DMS 273 (cell line): ENCODE data around the gene VGF.
"Not testable (repeated sequence)": the region's sequence is repeated elsewhere in the genome, so short reads cannot be mapped to it uniquely, and the experiment has no call there.

Experiments used
- DNase-seq: peaks from one replicate; lab custom pipeline; 2025; ENCODE audit not compliant: unreplicated experiment; lab: John Stamatoyannopoulos, UW

Gene VGF

GRCh38 chr7:101165075-101165957, at the start of gene VGF:
Gene VGF, minus strand, starts transcription at chr7:101165569. Its CDS starts 726 bp downstream, at chr7:101164843.
- peak; percentile 99 for DNase-seq

GRCh38 chr7:101212014-101212413, 46.6 kb upstream of the VGF start:
- no peak for DNase-seq

- no peak for DNase-seq
These were observed 46.1 kb upstream of the VGF start for GRCh38 chr7:101211501-101211900.

GRCh38 chr7:101210143-101210542, 44.8 kb upstream of the VGF start:
- no peak for DNase-seq

GRCh38 chr7:101208794-101209193, 43.4 kb upstream of the VGF start:
- DNase-seq: no peak

- no peak for DNase-seq
These were observed 42.1 kb upstream of the VGF start for GRCh38 chr7:101207459-101207858.

GRCh38 chr7:101206665-101207042, 41.3 kb upstream of the VGF start:
- DNase-seq: no peak

- DNase-seq: no peak
These were observed 40.7 kb upstream of the VGF start for GRCh38 chr7:101205901-101206664.

GRCh38 chr7:101203740-101204738, 38.7 kb upstream of the VGF start:
- DNase-seq: not testable (repeated sequence)

- no peak for DNase-seq
These were observed 37.2 kb upstream of the VGF start for GRCh38 chr7:101202603-101202918.

- DNase-seq: peak; percentile 39
These were observed 36.6 kb upstream of the VGF start for GRCh38 chr7:101201695-101202602.

GRCh38 chr7:101200862-101201599, 35.7 kb upstream of the VGF start, which contains the start of gene MOGAT3:
Gene MOGAT3, minus strand, starts transcription at chr7:101201036. Its CDS starts 182 bp downstream, at chr7:101200854.
- DNase-seq: no peak

GRCh38 chr7:101200504-101200861, 35.1 kb upstream of the VGF start:
- no peak for DNase-seq

- not testable (repeated sequence) for DNase-seq
These were observed 34.2 kb upstream of the VGF start for GRCh38 chr7:101199522-101199921.

GRCh38 chr7:101198476-101198875, 33.1 kb upstream of the VGF start:
- no peak for DNase-seq

- no peak for DNase-seq
These were observed 32.6 kb upstream of the VGF start for GRCh38 chr7:101197991-101198390.

- DNase-seq: no peak
These were observed 30.5 kb upstream of the VGF start for GRCh38 chr7:101195884-101196283.

- DNase-seq: no peak
These were observed 23.7 kb upstream of the VGF start for GRCh38 chr7:101189109-101189508.

- no peak for DNase-seq
These were observed 21.6 kb upstream of the VGF start for GRCh38 chr7:101186844-101187428.
